ENCODE measurements around the gene SMYD3. TPM values are rescaled to one million over a fixed set of nuclear protein-coding genes. Genes with fewer than 3 reads are reported as not detected.
"Not testable (repeated sequence)": the region's sequence is repeated elsewhere in the genome, so short reads cannot be mapped to it uniquely, and the experiment has no call there.

SMYD3 gene
- total RNA-seq, 4 donors from 2014 or later = 8.4 to 25.7 (median 14.4) TPM

- TF ChIP-seq CTCF (IDR thresholded peaks at IDR 0.05) (no peak), POLR2A (IDR thresholded peaks at IDR 0.05) (no peak)
- DNase-seq (ENCODE audit: low spot score in 2 of 2) = no peak
- no peak overlapping the region for H3K4me3 ChIP-seq (ENCODE audit: low read depth, poor library complexity, severe bottlenecking)
- 61 to 75% methylated on average over 3 of the region's 3 CpGs for WGBS, 2 donors
- intact Hi-C loops (cut with DNase I; ENCODE audit: low total_unique reads) = no loop called here
Measured at GRCh38 chr1:245942856-245943255, 564.2 kb downstream of the SMYD3 start.

- intact Hi-C loops (cut with DNase I; ENCODE audit: low total_unique reads); H3K4me3 ChIP-seq (ENCODE audit: low read depth, poor library complexity, severe bottlenecking); DNase-seq (ENCODE audit: low spot score in 2 of 2): not testable (repeated sequence)
- WGBS, 2 donors = 87 to 96% methylated on average over 1 of the region's 1 CpG
Measured at GRCh38 chr1:245941771-245942170, 565.3 kb downstream of the SMYD3 start.

- TF ChIP-seq CTCF (IDR thresholded peaks at IDR 0.05) = no peak
- no peak for TF ChIP-seq POLR2A (IDR thresholded peaks at IDR 0.05)
- DNase-seq (ENCODE audit: low spot score in 2 of 2) = no peak
- WGBS, 2 donors = 65 to 66% methylated on average over 8 of the region's 8 CpGs
- H3K4me3 ChIP-seq (ENCODE audit: low read depth, poor library complexity, severe bottlenecking) = no peak overlapping the region
- intact Hi-C loops (cut with DNase I; ENCODE audit: low total_unique reads) = no loop called here
Measured at GRCh38 chr1:245939756-245940345, 567.2 kb downstream of the SMYD3 start.

GRCh38 chr1:245938046-245938435 is 569.0 kb downstream of the SMYD3 start:
- intact Hi-C loops (cut with DNase I; ENCODE audit: low total_unique reads) = no loop called here
- no peak for TF ChIP-seq POLR2A (IDR thresholded peaks at IDR 0.05)
- no peak for TF ChIP-seq CTCF (IDR thresholded peaks at IDR 0.05)
- H3K4me3 ChIP-seq (ENCODE audit: low read depth, poor library complexity, severe bottlenecking) = no peak overlapping the region
- DNase-seq (ENCODE audit: low spot score in 2 of 2) = no peak
- WGBS, 2 donors = 54 to 62% methylated on average over 8 of the region's 8 CpGs

GRCh38 chr1:245937316-245938045 is 569.6 kb downstream of the SMYD3 start:
- WGBS, 2 donors = 81 to 84% methylated on average over 8 of the region's 8 CpGs
- no peak for DNase-seq (ENCODE audit: low spot score in 2 of 2)
- intact Hi-C loops (cut with DNase I; ENCODE audit: low total_unique reads) = no loop called here
- TF ChIP-seq CTCF (IDR thresholded peaks at IDR 0.05) (no peak), POLR2A (IDR thresholded peaks at IDR 0.05) (no peak)
- no peak overlapping the region for H3K4me3 ChIP-seq (ENCODE audit: low read depth, poor library complexity, severe bottlenecking)

GRCh38 chr1:245934409-245934808 is 572.7 kb downstream of the SMYD3 start:
- intact Hi-C loops (cut with DNase I; ENCODE audit: low total_unique reads) = no loop called here
- TF ChIP-seq POLR2A (IDR thresholded peaks at IDR 0.05) (no peak), CTCF (IDR thresholded peaks at IDR 0.05) (no peak)
- DNase-seq (ENCODE audit: low spot score in 2 of 2) = no peak
- 98% methylated on average over 7 of the region's 7 CpGs for WGBS, 2 donors
- H3K4me3 ChIP-seq (ENCODE audit: low read depth, poor library complexity, severe bottlenecking) = no peak overlapping the region
